ENCODE measurements around the gene MYO18B.

MYO18B gene

DNA sequence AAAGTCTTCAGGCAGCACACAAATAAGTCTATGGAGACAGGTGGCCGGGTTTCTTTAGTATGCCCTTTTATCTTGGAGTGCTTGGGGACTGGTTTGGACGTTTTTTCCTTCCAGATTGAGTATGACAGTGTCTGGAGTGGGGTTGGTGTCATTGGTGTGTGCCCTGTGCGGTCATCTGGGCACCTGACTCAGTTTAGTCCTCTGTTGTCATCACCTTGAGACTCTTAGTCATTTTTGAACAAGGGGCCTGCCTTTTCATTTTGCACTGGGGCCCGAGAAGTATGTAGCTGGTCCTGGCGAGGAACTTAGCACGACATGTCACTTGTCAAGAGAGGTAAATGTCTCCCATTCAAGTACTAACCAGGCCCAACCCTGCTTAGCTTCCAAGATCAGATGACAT lies 27.2 kb upstream of the MYO18B start:
- DNase-seq = no peak

- no peak for DNase-seq
Measured at GRCh38 chr22:25716637-25717036, 25.4 kb upstream of the MYO18B start.

DNA sequence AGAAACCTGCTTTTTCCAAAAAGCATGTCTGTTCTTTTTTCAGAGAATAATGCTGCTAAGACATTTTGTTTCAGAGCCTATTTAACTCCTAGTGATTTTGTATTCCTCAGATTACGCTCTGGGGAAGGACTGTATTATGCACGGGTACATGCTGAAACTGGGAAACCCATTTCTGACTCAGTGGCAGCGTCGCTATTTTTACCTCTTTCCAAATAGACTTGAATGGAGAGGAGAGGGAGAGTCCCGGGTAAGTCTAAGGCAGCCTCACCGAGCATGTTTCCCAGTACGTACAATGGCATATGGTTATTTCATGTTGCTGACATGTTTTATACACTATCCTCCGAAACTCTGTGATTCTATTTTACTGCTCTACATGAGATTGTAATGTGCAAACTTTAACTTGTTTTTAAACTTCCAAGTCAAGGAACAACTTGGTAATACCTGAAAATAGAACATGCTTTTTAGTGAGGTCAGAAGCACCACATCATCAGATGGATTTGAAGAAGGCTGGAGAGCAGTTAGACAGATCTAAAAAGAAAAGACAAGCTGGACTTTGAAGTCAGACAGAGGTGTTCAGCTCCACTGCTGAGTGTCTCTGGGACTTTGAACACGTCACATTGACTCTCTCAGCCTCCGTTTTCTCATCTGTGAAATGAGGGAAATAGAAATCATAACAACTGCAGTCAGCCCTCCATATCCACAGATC lies 23.7 kb upstream of the MYO18B start:
- no peak for DNase-seq

DNA sequence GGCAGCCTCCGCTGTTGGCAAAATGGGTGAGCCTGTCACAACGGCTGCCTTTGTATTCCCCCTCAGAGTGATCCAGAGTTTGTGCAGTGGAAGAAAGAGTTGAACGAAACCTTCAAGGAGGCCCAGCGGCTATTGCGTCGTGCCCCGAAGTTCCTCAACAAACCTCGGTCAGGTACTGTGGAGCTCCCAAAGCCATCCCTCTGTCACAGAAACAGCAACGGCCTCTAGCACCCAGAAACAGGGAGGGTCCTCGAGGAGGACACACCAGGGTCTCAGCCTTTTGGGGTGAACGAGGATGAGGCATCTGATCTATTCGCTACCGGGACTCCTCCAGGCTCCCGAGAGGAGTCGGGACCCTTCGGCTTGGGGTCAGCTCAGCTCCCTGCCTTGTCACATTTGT lies 19.8 kb upstream of the MYO18B start:
- DNase-seq = no peak

DNA sequence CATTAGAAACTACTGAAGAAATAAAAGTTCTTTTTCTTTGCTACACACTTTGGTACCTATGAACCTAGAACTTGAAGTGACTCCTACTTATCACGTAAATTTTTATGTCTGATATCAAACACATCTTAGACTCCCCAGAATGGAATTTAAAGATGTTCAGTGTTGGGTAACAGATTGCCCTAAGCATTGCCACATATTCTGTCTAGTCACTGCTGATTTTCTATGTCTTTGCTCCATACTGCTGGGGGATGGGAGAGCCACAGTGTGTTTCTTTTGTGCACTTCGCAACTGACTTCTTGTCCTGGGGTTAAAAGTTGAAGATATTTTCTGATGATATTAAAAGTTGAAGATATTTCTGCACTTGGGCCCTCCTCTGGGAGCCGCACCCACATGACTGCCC lies 19.4 kb upstream of the MYO18B start:
- DNase-seq = no peak

DNA sequence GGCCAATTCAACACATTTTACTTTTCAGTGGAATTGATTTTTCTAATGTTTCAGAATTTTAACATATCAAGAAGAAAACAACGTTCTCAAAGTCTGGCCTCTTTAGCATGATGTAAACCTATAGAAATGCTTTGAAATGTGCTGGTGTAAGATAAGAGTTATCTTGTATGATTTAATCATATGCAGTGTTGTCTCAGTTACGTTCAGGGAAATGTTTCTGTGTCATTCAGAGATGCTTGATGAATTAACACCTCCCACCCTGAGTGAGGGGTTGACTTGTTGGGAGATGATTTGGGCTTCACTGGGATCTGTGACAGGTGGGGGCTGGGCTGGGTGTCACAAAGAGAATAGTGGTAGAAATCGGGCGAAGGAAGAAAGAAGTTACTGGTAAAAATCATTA lies 15.7 kb upstream of the MYO18B start:
- no peak for DNase-seq

GRCh38 chr22:25728071-25728470 lies 13.9 kb upstream of the MYO18B start:
- DNase-seq = no peak

DNA sequence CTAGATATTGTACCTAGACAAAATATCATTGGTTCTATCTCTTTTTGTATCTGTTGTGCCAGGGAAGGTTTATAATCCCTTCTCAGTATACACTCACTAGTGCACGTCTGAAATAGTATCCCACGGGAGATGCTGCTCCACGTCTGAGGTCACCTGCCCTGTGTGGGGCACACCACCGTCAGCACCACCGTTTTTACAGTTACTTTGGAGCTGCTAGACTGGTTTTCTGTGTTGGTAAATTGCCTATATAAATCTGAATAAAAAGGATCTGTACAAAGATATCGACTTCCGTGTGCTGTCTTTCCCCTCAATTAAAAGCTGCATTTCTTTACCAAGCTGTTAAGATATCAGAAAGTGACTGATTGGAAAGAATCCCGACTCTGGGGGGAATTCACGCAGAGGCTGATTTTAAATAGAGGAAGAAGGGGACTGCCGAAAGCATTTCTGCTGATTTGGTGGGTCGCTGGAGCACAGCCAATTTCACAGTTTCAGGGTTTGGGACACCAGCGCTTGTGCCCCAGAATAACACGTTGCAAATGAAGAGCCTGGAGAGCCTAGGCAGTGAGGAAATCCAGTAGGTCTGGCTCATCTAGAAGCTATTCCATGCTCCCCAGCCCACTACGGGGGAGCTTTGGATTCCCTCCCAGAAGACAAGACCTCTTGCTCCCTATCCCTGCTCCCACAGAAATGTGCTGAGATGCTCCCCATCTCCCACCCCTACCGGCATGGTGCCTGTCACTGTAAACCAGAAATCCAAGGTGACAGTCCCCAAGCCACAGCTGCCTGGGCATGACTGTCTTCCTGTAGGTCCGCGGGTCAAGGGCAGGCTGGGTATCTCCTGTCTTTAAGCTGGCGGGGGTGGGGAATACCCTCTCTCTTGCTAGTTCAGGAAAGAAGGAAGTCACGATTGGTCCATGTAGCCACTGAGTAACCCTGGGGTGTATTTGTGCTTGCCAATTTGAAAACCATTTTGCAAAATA lies 12.7 kb upstream of the MYO18B start:
- DNase-seq = no peak

DNA sequence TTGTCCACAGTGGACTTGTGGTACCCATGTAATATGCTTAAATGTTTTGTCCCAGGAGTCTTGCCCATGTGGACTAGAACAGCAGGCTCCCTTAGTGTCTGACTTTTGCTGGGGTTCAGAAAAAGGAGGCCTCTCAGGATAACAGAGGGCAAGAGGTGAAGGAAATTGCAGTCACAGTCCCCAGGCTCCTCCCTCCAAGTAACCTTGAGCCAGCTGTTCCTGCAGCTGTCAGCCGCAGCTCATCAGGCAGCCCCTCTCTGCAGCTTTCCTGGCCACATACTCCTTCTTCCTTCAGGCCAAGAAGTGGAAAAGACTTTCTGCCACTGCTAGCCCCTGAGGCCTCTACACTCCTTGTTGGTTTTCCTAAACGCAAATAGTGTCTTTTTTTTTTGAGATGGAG lies 6.3 kb upstream of the MYO18B start:
- no peak for DNase-seq

GRCh38 chr22:25736378-25737011 lies 5.5 kb upstream of the MYO18B start:
- DNase-seq = no peak

GRCh38 chr22:25739659-25740344 lies 2.2 kb upstream of the MYO18B start:
- no peak for DNase-seq

DNA sequence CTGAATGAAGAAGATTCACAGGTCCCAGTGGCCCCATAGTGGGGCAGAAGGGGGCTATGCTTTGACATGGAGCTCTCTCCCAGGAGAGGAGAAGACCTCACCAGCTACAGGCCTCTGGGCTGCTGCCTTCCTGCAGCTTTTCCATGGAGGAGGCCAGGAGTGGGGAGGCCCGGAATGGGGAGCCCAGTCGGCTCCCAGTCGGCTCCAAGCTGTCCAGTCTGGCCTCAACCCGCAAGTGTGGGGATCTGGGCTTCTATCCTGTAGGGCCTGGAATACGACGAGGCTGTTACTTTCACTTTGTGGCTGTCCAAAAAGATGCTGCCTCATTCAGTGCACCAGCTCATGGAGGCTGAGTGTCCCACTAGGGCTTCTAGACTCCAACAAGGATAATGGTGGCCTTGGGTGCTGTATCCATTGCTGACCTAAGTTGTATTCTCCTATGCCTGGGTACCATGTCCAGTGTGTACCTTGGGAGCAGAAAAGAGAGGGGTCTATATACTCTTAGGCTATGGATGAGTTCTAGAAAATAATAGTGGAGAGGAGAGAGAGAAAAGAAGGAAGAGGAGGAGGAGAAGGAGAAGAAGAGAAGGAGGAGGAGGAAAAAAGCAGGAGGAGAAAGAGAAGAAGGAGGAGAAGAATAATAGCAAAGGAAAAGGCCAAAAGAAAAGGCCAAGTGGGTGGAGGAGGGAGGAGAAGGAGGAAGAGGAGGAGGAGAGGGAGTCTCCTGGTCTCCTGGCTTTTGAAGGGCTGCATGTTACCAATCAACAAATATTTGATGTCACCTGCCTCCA lies 1.1 kb downstream of the MYO18B start:
- no peak for DNase-seq

DNA sequence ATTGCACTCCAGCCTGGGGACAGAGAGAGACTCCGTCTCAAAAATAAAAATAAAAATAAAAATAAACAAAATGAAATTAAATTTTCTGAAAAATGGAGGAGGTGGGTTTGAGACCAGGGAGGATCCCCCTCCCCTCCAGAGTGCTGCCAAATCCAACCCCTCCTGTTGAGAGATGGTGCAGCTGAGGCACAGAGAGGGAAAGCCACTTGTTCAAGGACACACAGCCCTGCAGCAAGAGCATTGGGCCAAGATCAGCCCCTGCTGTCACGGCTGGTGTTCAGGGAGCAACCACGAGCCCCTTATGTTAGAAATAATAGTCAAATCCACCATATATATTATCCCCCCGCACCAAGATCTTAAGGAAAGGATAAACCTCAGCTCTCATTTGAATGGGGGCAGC lies 2.7 kb downstream of the MYO18B start:
- DNase-seq = no peak

DNA sequence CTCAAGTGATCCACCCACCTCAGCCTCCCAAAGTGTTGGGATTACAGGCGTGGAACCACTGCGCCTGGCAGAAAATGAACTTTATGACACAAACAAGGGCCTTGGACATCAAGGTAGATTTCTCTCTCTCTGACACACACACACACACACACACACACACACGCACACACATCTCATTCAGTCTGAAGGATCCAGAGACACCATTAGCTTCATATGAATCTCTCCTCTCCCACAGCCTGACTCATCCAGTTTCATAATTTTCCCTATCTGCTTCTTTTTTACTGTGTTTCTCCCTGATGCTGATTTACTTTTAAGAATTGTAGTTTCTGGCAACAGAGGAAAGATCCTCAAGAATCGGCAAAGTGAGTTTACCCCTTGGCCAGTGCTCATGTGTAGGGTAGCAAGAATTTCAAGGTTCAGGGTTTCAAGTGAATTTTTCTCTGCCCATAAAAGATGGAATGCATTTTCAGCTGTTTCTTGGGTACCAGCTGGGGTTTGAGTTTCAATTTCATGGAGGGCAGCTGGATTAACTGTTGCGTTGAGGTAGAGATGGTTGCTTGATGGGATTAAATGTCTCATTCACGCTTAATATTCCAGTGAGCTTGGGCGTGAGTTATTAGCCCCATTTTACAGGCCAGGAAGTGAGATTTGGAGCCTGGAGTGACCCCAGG lies 3.5 kb downstream of the MYO18B start:
- DNase-seq = no peak

DNA sequence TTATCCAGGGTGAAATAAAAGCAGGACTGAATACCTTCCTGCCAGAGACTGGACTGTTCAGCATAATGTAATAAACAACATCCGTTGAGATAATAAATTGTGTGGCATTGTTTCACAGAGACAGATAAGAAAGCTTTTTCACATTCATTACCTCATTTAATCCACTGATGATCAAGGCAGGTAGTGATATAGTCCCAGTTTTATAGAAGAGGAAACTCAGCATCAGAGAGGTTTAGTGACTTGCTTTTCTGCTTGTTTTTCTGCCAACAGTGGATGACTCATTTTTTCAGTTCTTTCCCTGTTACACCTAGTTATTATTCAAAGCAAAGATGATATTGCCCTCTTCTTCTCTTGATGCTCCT lies 4.0 kb downstream of the MYO18B start:
- DNase-seq = no peak

- DNase-seq = no peak
Measured at GRCh38 chr22:25747245-25747944, 5.4 kb downstream of the MYO18B start.

DNA sequence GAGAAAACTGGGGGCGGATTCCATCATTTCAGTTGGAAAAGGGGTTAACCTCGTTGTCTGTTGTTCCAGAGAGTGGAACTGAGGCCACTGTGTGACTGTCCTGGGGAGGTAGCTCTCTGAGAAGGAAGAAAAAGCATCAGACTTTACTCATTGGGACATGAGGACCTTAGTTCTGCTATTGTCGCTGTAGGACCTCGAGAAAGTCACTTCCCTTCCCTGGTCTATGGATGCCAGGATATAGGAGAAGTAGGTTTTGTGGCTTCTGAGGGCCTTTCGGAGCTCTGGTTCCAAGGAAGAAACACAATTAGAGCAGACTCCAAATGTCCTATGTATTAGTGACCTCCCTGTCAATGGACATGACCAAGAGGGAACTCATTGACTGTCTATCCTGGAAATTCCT lies 6.2 kb downstream of the MYO18B start:
- no peak for DNase-seq

DNA sequence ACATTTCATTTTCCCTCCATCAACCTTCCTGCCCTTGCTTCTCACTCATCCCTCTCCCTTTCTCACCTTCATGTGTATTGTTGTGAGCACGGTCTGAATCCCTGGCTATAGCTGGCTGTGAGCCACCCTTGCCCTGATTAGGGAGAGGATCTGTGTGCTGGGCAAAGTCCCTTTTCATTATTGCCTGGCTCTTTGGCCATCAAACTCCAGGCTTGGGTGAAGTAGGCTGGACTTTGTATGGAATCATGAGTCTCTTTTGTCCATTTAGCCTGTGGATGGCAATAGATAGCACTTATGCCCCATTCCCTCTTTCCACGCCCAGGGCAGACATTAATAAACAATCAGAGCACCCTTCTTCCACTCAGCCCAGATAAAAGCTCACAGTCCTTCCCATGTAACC lies 6.7 kb downstream of the MYO18B start:
- DNase-seq = no peak

GRCh38 chr22:25749420-25750169 lies 7.6 kb downstream of the MYO18B start:
- DNase-seq = no peak

GRCh38 chr22:25750569-25751173 lies 8.7 kb downstream of the MYO18B start:
- DNase-seq = no peak

All from NCI-H1105 treated with DMSO at 0.1 percent for 48 hours (cell line).